ENCODE data around the gene RAD51B. TPM values are rescaled to one million over a fixed set of nuclear protein-coding genes. Genes with fewer than 3 reads are reported as not detected.

Gene RAD51B
- total RNA-seq, 4 donors from 2014 or later, result 6.2 to 39.9 (median 12.9) TPM

- no peak overlapping the region for H3K27ac ChIP-seq
- peaks cover 0 to 8% (median 0%) of the 10 kb centered on the region in 3 donors for H3K9me3 ChIP-seq
- H3K36me3 ChIP-seq, result no peaks in the 10 kb centered on the region
- no peak for DNase-seq
- TF ChIP-seq POLR2A (IDR thresholded peaks at IDR 0.05) (no peak), CTCF (IDR thresholded peaks at IDR 0.05) (no peak)
- 96 to 97% methylated on average over 2 of the region's 2 CpGs for WGBS, 2 donors
- H3K27me3 ChIP-seq, result no peaks in the 10 kb centered on the region
- H3K4me1 ChIP-seq, result peaks cover 0 to 55% (median 9%) of the 10 kb centered on the region in 3 donors
- no peak overlapping the region for H3K4me3 ChIP-seq
- intact Hi-C loops (cut with DNase I), result loop anchor here (5.0 kb wide), 1 partner anchor 887 kb away; no protein-coding TSS in a partner anchor
Measured at GRCh38 chr14:67935371-67935770, 115.8 kb downstream of the RAD51B start.

GRCh38 chr14:67938071-67938470 lies 118.5 kb downstream of the RAD51B start:
- no peak for DNase-seq
- no peak for TF ChIP-seq CTCF (IDR thresholded peaks at IDR 0.05)
- no peak for TF ChIP-seq POLR2A (IDR thresholded peaks at IDR 0.05)
- Histone ChIP-seq H3K4me1 (peaks cover 17 to 80% (median 28%) of the 10 kb centered on the region in 3 donors), H3K27ac (peak overlapping the region in 2 of 4 donors; percentile 57 to 58), H3K27me3 (no peaks in the 10 kb centered on the region), H3K9me3 (no peaks in the 10 kb centered on the region), H3K36me3 (no peaks in the 10 kb centered on the region), H3K4me3 (no peak overlapping the region)
- intact Hi-C loops (cut with DNase I), result loop anchor here (5.0 kb wide), 1 partner anchor 884 kb away; no protein-coding TSS in a partner anchor
- WGBS, 2 donors, result 50 to 72% methylated on average over 2 of the region's 2 CpGs

- H3K4me1 ChIP-seq, result peaks cover 17 to 86% (median 34%) of the 10 kb centered on the region in 3 donors
- peak overlapping the region; percentile 73 to 86 (median 84) for H3K27ac ChIP-seq
- intact Hi-C loops (cut with DNase I), result loop anchor here (10.0 kb wide), 2 partner anchors 204 to 304 kb away; no protein-coding TSS in a partner anchor
- WGBS, 2 donors, result 11 to 17% methylated on average over 4 of the region's 4 CpGs
- H3K36me3 ChIP-seq, result no peaks in the 10 kb centered on the region
- DNase-seq, result no peak
- H3K9me3 ChIP-seq, result no peaks in the 10 kb centered on the region
- no peaks in the 10 kb centered on the region for H3K27me3 ChIP-seq
- no peak for TF ChIP-seq POLR2A (IDR thresholded peaks at IDR 0.05)
- no peak for TF ChIP-seq CTCF (IDR thresholded peaks at IDR 0.05)
- peak overlapping the region in 1 of 4 donors; percentile 16 for H3K4me3 ChIP-seq
Measured at GRCh38 chr14:67940486-67941455, 121.2 kb downstream of the RAD51B start.

DNA sequence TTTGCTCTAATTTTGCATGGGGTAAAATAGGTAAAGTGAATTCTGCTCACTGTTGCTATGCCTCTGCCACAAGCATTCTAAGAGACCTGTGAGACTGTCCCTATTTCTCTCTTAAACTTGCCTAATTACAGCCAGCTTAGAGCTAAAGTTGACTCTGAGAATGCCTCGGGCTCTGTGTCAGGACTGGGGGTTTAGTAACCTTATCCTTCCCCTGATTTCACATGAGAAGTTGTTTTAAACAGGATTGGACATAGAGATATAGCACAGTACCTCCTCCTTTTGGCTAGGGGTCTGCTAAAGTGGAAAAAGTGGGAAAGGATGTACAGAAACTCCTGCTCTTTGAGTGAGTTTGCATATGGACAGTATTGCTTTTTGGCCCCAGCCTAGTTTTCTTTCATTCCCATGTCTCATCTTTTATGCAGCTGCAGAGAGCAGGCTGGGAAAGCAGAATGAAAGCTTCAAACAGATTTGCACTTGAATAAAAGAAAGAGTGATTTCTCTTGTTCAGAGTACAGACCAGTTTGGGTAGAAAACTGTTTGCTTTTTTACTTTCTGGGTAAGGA lies 122.0 kb downstream of the RAD51B start:
- 25 to 29% methylated on average over 1 of the region's 1 CpG for WGBS, 2 donors
- Histone ChIP-seq H3K27me3 (no peaks in the 10 kb centered on the region), H3K27ac (peak overlapping the region; percentile 73 to 86 (median 84)), H3K4me3 (peak overlapping the region in 1 of 4 donors; percentile 16), H3K36me3 (no peaks in the 10 kb centered on the region), H3K9me3 (no peaks in the 10 kb centered on the region), H3K4me1 (peaks cover 17 to 86% (median 34%) of the 10 kb centered on the region in 3 donors)
- DNase-seq, result no peak
- intact Hi-C loops (cut with DNase I), result loop anchor here (10.0 kb wide), 2 partner anchors 203 to 303 kb away; no protein-coding TSS in a partner anchor
- TF ChIP-seq CTCF (IDR thresholded peaks at IDR 0.05) (no peak), POLR2A (IDR thresholded peaks at IDR 0.05) (no peak)
